Measurements from ENCODE around the gene MARK2.

Gene MARK2

GRCh38 chr11:63929616-63930015 lies 90.7 kb downstream of the MARK2 start:
- DNase-seq (ENCODE audit: low spot score), result no peak

- no peak for DNase-seq (ENCODE audit: low spot score)
Measured at GRCh38 chr11:63931045-63931444, 92.1 kb downstream of the MARK2 start.

GRCh38 chr11:63931876-63932275 lies 93.0 kb downstream of the MARK2 start:
- no peak for DNase-seq (ENCODE audit: low spot score)

- DNase-seq (ENCODE audit: low spot score), result peak; percentile 51
Measured at GRCh38 chr11:63933459-63933858, 94.5 kb downstream of the MARK2 start.

GRCh38 chr11:63937713-63938478 lies 99.0 kb downstream of the MARK2 start:
- no peak for DNase-seq (ENCODE audit: low spot score)

- DNase-seq (ENCODE audit: low spot score), result peak; percentile 86
Measured at GRCh38 chr11:63938479-63939396, 99.8 kb downstream of the MARK2 start, which contains the start of gene NAA40. Gene NAA40 (plus strand): TSS chr11:63939002. CDS start chr11:63939097, 95 bp downstream.

- no peak for DNase-seq (ENCODE audit: low spot score)
Measured at GRCh38 chr11:63939397-63939891, 100.5 kb downstream of the MARK2 start.

- DNase-seq (ENCODE audit: low spot score), result peak; percentile 30
Measured at GRCh38 chr11:63940786-63941185, 101.9 kb downstream of the MARK2 start.

- DNase-seq (ENCODE audit: low spot score), result no peak
Measured at GRCh38 chr11:63941901-63942300, 103.0 kb downstream of the MARK2 start.

GRCh38 chr11:63942803-63943202 lies 103.9 kb downstream of the MARK2 start:
- DNase-seq (ENCODE audit: low spot score), result no peak

- DNase-seq (ENCODE audit: low spot score), result peak; percentile 10
Measured at GRCh38 chr11:63944987-63945386, 106.1 kb downstream of the MARK2 start.

- DNase-seq (ENCODE audit: low spot score), result peak; percentile 84
Measured at GRCh38 chr11:63945477-63946163, 106.7 kb downstream of the MARK2 start.

- no peak for DNase-seq (ENCODE audit: low spot score)
Measured at GRCh38 chr11:63951779-63952536, 113.0 kb downstream of the MARK2 start.

- DNase-seq (ENCODE audit: low spot score), result no peak
Measured at GRCh38 chr11:63952570-63952969, 113.7 kb downstream of the MARK2 start.

GRCh38 chr11:63958008-63958407 lies 119.1 kb downstream of the MARK2 start:
- no peak for DNase-seq (ENCODE audit: low spot score)

All from globus pallidus (tissue), 1 donor.